GM08714 (cell line): ENCODE results near the gene MAPKAPK2.
A peak's percentile ranks its signal among the peaks of the same experiment; 100 is the strongest.

Experiments
- H3K4me3 ChIP-seq: fragments of 200-500 bp; sonication (Bioruptor generic); 2 replicates; pipeline ENCODE4 v1.5.1; 2014; ENCODE audit warnings: mild to moderate bottlenecking, low read length, inconsistent platforms
- ZNF274 ChIP-seq: IDR thresholded peaks from 2 replicates; pipeline ENCODE4 v1.6.1; 2012; ENCODE audit warnings: mild to moderate bottlenecking, low read depth, low read length

The MAPKAPK2 gene

GRCh38 chr1:206708882-206709281, 24.2 kb downstream of the MAPKAPK2 start:
- TF ChIP-seq ZNF274, result no peak

GRCh38 chr1:206709322-206709721, 24.6 kb downstream of the MAPKAPK2 start:
- TF ChIP-seq ZNF274, result no peak
- no peak overlapping the region for H3K4me3 ChIP-seq

More at GRCh38 chr1:206708882-206709281, 24.2 kb downstream of the MAPKAPK2 start:
- H3K4me3 ChIP-seq, result no peak overlapping the region

- no peak for TF ChIP-seq ZNF274
- no peak overlapping the region for H3K4me3 ChIP-seq
Measured at GRCh38 chr1:206709772-206710459, 25.2 kb downstream of the MAPKAPK2 start.

GRCh38 chr1:206710460-206710823, 25.7 kb downstream of the MAPKAPK2 start:
- H3K4me3 ChIP-seq, result no peak overlapping the region

GRCh38 chr1:206713070-206713469, 28.4 kb downstream of the MAPKAPK2 start:
- no peak for TF ChIP-seq ZNF274
- H3K4me3 ChIP-seq, result no peak overlapping the region

More at GRCh38 chr1:206710460-206710823, 25.7 kb downstream of the MAPKAPK2 start:
- TF ChIP-seq ZNF274, result no peak

- no peak for TF ChIP-seq ZNF274
- H3K4me3 ChIP-seq, result no peak overlapping the region
Measured at GRCh38 chr1:206713910-206714312, 29.2 kb downstream of the MAPKAPK2 start.

GRCh38 chr1:206714331-206715058, 29.8 kb downstream of the MAPKAPK2 start:
- TF ChIP-seq ZNF274, result no peak

GRCh38 chr1:206715120-206715519, 30.4 kb downstream of the MAPKAPK2 start:
- no peak overlapping the region for H3K4me3 ChIP-seq
- no peak for TF ChIP-seq ZNF274

More at GRCh38 chr1:206714331-206715058, 29.8 kb downstream of the MAPKAPK2 start:
- H3K4me3 ChIP-seq, result no peak overlapping the region

GRCh38 chr1:206715552-206716158, 30.9 kb downstream of the MAPKAPK2 start:
- no peak overlapping the region for H3K4me3 ChIP-seq
- TF ChIP-seq ZNF274, result no peak

GRCh38 chr1:206716159-206716869, 31.6 kb downstream of the MAPKAPK2 start:
- no peak for TF ChIP-seq ZNF274
- H3K4me3 ChIP-seq, result peak overlapping the region; percentile 45; the same call in 1 of the 2 replicates

GRCh38 chr1:206716870-206717673, 32.4 kb downstream of the MAPKAPK2 start:
- TF ChIP-seq ZNF274, result no peak
- H3K4me3 ChIP-seq, result peak overlapping the region; percentile 45; the same call in 1 of the 2 replicates

GRCh38 chr1:206717674-206717989, 32.9 kb downstream of the MAPKAPK2 start:
- no peak for TF ChIP-seq ZNF274
- no peak overlapping the region for H3K4me3 ChIP-seq

- no peak overlapping the region for H3K4me3 ChIP-seq
- TF ChIP-seq ZNF274, result no peak
Measured at GRCh38 chr1:206719169-206719839, 34.6 kb downstream of the MAPKAPK2 start.

GRCh38 chr1:206721454-206721853, 36.7 kb downstream of the MAPKAPK2 start:
- no peak for TF ChIP-seq ZNF274
- no peak overlapping the region for H3K4me3 ChIP-seq
